Uterus (tissue), 4 donors: ENCODE results near the gene AAGAB. TPM values are rescaled to one million over a fixed set of nuclear protein-coding genes. Genes with fewer than 3 reads are reported as not detected.

Experiments
- DNase-seq, 2 donors: peaks; one replicate each; pipeline ENCODE4 v3.0.0-alpha.2; 2019 to 2020
- H3K27ac ChIP-seq, 2 donors: fragments of 200-600 bp; sonication (generic); 1 replicate in 1 of 2; 2 replicates in 1 of 2; pipeline ENCODE4 v1.5.1; 2016 to 2018
- H3K27me3 ChIP-seq, 2 donors: fragments of 200-600 bp; sonication (generic); one replicate each; pipeline ENCODE4 v1.5.1; 2018 to 2019; ENCODE audit warnings: control low read depth in 1 of 2
- H3K36me3 ChIP-seq, 2 donors: fragments of 200-600 bp; sonication (generic); one replicate each; pipeline ENCODE4 v1.5.1; 2019; ENCODE audit warnings: control low read depth in 1 of 2
- H3K4me1 ChIP-seq, 2 donors: fragments of 200-600 bp; sonication (generic); one replicate each; pipeline ENCODE4 v1.5.1; 2018 to 2019; ENCODE audit warnings: control low read depth in 1 of 2
- H3K4me3 ChIP-seq, 2 donors: fragments of 200-600 bp; sonication (generic); 1 replicate in 1 of 2; 2 replicates in 1 of 2; pipeline ENCODE4 v1.5.1; 2018 to 2019; ENCODE audit warnings: mild to moderate bottlenecking in 1 of 2
- H3K9me3 ChIP-seq, 2 donors: fragments of 200-600 bp; sonication (generic); one replicate each; pipeline ENCODE4 v1.5.1; 2019; ENCODE audit warnings: control low read depth in 1 of 2
- CTCF ChIP-seq, 4 experiments: fragments of 200-600 bp in 2 of 4; fragments of 450-650 bp in 2 of 4; sonication (generic) in 2 of 4; IDR thresholded peaks; one replicate each; pipeline ENCODE4 v1.5.1; 2016 to 2019; ENCODE audit warnings: antibody characterized with exemption in 4 of 4, mild to moderate bottlenecking in 2 of 4, moderate library complexity in 1 of 4
- POLR2A ChIP-seq, 2 donors: fragments of 450-650 bp; IDR thresholded peaks; one replicate each; pipeline ENCODE4 v1.6.1; 2016; ENCODE audit warnings: antibody characterized with exemption in 2 of 2, mild to moderate bottlenecking in 1 of 2, moderate library complexity in 1 of 2
- intact Hi-C: fragments of 100-400 bp; cut with DNase I; formaldehyde crosslinking; loops from one replicate; pipeline ENCODE4 v1.15.1; 2023; ENCODE audit warnings: low total_unique reads
- total RNA-seq, 4 donors: library from RNA; depleted of rRNA in 3 of 4; stranded (reverse); fragments of >200 nt in 3 of 4; gene quantifications; one replicate each; pipeline versions ENCODE4 v1.1.0 to v1.2.4, GENCODE V29; 2014 to 2023
- donor health status: DM: yes; HTN: yes; CAD: no.

AAGAB gene
- total RNA-seq, 4 donors from 2014 or later: 25.5 to 44.8 (median 39.4) TPM

GRCh38 chr15:67218428-67218827 is 36.0 kb downstream of the AAGAB start:
- DNase-seq: no peak

GRCh38 chr15:67216859-67217258 is 37.6 kb downstream of the AAGAB start:
- intact Hi-C loops: no loop called here
- Histone ChIP-seq H3K4me1 (no peaks in the 10 kb centered on the region), H3K27me3 (no peaks in the 10 kb centered on the region), H3K36me3 (no peaks in the 10 kb centered on the region), H3K27ac (no peak overlapping the region), H3K4me3 (no peak overlapping the region), H3K9me3 (no peaks in the 10 kb centered on the region)
- DNase-seq: no peak
- TF ChIP-seq POLR2A (IDR thresholded peaks at IDR 0.05) (no peak), CTCF (IDR thresholded peaks at IDR 0.05) (no peak)

More at GRCh38 chr15:67218428-67218827, 36.0 kb downstream of the AAGAB start:
- H3K27me3 ChIP-seq: no peaks in the 10 kb centered on the region
- H3K27ac ChIP-seq: no peak overlapping the region
- intact Hi-C loops: no loop called here
- H3K9me3 ChIP-seq: no peaks in the 10 kb centered on the region
- TF ChIP-seq CTCF (IDR thresholded peaks at IDR 0.05) (no peak), POLR2A (IDR thresholded peaks at IDR 0.05) (no peak)
- no peaks in the 10 kb centered on the region for H3K36me3 ChIP-seq
- no peak overlapping the region for H3K4me3 ChIP-seq
- H3K4me1 ChIP-seq: no peaks in the 10 kb centered on the region

GRCh38 chr15:67215102-67215501 is 39.4 kb downstream of the AAGAB start:
- Histone ChIP-seq H3K9me3 (no peaks in the 10 kb centered on the region), H3K27me3 (no peaks in the 10 kb centered on the region), H3K4me1 (no peaks in the 10 kb centered on the region), H3K4me3 (no peak overlapping the region), H3K27ac (no peak overlapping the region), H3K36me3 (no peaks in the 10 kb centered on the region)
- no peak for DNase-seq
- TF ChIP-seq CTCF (IDR thresholded peaks at IDR 0.05) (no peak), POLR2A (IDR thresholded peaks at IDR 0.05) (no peak)
- intact Hi-C loops: no loop called here

- no peak for DNase-seq
- Histone ChIP-seq H3K27ac (no peak overlapping the region), H3K36me3 (no peaks in the 10 kb centered on the region), H3K4me3 (no peak overlapping the region), H3K9me3 (no peaks in the 10 kb centered on the region), H3K27me3 (no peaks in the 10 kb centered on the region), H3K4me1 (peaks cover 0 to 3% of the 10 kb centered on the region in 2 donors)
- TF ChIP-seq POLR2A (IDR thresholded peaks at IDR 0.05) (no peak), CTCF (IDR thresholded peaks at IDR 0.05) (no peak)
- intact Hi-C loops: no loop called here
Observed at GRCh38 chr15:67212684-67213367, 41.6 kb downstream of the AAGAB start.

- Histone ChIP-seq H3K4me3 (no peak overlapping the region), H3K27me3 (no peaks in the 10 kb centered on the region), H3K27ac (no peak overlapping the region), H3K36me3 (no peaks in the 10 kb centered on the region), H3K9me3 (no peaks in the 10 kb centered on the region), H3K4me1 (peaks cover 0 to 10% of the 10 kb centered on the region in 2 donors)
- intact Hi-C loops: no loop called here
- no peak for DNase-seq
- no peak for TF ChIP-seq POLR2A (IDR thresholded peaks at IDR 0.05)
- no peak for TF ChIP-seq CTCF (IDR thresholded peaks at IDR 0.05)
Observed at GRCh38 chr15:67210555-67211168, 43.8 kb downstream of the AAGAB start.
